ENCODE measurements around the gene GNB1. TPM values are rescaled to one million over a fixed set of nuclear protein-coding genes. Genes with fewer than 3 reads are reported as not detected.

The GNB1 gene
- total RNA-seq, 1 experiment from 2014 or later, result 137 TPM

DNA sequence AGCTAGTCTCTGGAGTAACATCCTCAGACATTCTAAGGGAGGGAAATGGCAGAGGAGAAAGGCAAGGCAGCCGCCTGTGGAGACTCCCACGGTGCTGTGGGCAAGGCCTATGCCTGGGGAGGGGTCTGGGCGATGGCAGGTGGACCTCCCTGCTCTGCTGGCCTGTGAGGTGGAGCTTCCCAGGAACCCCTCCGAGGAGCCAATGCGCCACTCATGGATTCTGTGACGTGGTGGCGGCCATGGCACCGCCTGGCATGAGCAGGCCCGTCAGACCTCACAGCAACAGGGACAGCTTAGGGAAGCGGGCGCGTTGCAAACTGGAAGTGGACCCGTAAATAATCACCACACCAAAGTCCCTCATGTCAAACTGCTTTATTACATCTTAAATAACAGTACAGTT is 106.0 kb downstream of the GNB1 start:
- no peak for DNase-seq (ENCODE audit: low read depth)

GRCh38 chr1:1783320-1783719 is 107.6 kb downstream of the GNB1 start:
- no peak for DNase-seq (ENCODE audit: low read depth)

- DNase-seq (ENCODE audit: low read depth), result peak; percentile 47
Observed at GRCh38 chr1:1782399-1783221, 108.3 kb downstream of the GNB1 start.

GRCh38 chr1:1781526-1781903 is 109.4 kb downstream of the GNB1 start:
- no peak for DNase-seq (ENCODE audit: low read depth)

GRCh38 chr1:1780598-1781525 is 110.0 kb downstream of the GNB1 start:
- DNase-seq (ENCODE audit: low read depth), result peak; percentile 41

DNA sequence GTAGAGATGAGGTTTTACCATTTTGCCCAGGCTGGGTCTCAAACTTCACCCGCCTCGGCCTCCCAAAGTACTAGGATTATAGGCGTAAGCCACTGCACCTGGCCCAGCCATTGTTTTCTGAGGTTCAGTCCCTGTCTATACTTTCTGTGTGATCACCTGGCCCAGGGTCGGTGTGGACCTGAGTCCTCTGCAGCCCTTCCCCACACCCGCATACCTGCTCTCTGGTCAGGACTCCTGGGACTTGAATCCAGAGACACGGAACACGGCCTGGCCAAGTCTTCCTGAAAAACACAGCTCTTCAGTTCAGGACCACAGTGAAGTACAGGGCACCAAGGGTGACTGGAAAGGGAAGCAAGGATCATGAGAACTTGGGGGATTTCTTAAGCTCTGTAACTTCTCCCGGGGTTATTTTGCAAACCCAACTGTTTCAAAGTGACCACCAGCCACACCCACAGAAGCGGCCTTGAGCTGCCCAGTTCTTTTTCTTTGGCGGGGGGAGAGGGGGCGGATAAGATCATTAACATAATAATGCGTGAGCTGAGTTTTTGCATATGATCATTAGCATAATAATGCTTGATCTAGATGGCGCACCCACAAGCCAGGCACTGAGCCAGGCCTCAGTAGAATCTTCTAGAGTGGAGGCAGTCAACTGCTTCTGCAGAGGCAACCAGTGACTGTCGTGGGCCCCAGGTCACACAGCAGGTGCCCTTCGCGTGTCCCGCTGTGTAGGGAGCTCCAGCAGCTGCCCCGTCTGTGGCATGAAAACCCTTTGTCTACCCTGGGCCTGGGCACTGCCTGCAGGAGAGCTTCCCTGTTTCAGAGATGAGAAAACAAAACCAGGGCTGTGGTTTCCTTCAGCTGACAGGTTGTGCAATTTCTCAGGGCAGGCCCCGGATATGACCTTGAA is 110.9 kb downstream of the GNB1 start:
- DNase-seq (ENCODE audit: low read depth), result peak; percentile 81

- no peak for DNase-seq (ENCODE audit: low read depth)
Observed at GRCh38 chr1:1779320-1779675, 111.6 kb downstream of the GNB1 start.

DNA sequence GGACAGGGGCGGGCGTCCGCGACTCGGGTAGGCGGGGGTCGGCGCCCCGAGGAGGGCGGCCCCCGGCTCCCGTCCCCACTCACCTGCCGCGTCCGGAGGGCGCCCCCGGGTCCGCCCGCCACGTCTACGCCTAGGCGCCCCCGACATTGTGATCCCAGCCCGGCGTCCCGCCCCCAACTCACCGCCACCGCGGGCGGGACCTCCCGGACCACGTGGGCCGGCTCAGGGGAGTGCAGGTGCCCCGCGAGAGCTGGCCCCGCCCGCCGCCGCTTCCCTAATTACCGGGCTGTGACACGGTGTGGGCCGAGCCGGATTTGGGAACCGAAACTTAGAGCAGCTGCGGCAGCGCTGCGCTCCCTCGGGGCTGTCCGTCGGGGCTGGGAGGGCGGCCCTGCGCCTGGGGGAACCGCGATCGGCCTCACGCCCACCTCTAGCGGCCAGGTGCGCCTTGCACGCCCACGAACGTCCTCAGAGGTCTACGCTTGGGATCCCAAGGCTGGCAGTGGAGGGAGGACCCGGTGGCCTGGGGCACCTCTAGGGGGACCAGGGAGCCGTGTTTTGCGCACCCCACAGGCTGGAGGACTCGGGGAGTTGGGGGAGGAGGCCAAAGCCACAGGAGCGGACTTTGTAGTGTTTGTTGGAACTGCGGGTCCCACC is 112.1 kb downstream of the GNB1 start:
- peak; percentile 75 for DNase-seq (ENCODE audit: low read depth)

- peak; percentile 56 for DNase-seq (ENCODE audit: low read depth)
Observed at GRCh38 chr1:1777950-1778662, 112.8 kb downstream of the GNB1 start, which contains the start of gene NADK. Gene NADK, minus strand, starts transcription at chr1:1778470. Its CDS starts 13,064 bp downstream, at chr1:1765406.

GRCh38 chr1:1777583-1777899 is 113.3 kb downstream of the GNB1 start:
- peak; percentile 44 for DNase-seq (ENCODE audit: low read depth)

- no peak for DNase-seq (ENCODE audit: low read depth)
Observed at GRCh38 chr1:1776672-1777582, 114.0 kb downstream of the GNB1 start.

DNA sequence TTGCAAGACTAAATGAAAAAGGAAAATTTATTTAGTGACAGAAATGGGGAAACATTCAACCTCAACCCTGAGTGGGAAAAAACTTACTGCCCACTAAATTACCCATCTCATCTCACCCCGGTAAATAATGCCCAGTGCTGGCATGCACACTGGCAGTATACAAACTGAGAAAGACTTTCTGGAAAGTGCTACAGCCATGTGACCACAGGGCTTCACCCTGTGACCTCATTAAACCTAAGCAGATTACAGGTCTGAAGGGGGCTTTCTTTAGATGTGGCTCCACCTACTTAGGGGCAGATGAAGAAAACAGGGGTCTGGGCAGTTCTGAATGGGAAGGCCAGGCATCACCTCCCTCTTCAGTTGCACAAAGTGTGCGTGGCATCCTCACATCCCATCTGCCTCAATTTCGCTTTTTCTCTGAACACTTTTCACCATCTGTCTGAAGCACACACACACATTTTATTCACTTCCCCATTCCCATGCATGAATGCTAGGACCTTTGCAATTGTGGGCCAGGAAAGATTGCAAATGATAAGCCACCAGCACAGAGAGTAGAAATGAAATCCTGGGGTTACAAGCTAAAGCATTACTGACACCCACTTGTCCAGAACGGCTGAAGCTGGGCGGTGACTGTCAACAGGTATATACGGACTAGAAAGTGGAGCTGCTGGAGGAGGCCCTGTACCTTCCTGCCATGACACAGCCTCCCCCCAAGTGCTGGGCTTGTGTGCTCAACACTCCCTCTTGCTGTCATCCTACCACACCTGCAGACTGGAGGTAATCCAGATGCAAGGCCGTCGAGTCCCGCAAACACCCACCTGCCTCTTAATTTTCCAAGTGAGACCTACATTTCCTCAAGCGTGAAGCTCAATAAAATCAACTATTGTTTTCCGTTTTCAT is 115.3 kb downstream of the GNB1 start:
- no peak for DNase-seq (ENCODE audit: low read depth)

DNA sequence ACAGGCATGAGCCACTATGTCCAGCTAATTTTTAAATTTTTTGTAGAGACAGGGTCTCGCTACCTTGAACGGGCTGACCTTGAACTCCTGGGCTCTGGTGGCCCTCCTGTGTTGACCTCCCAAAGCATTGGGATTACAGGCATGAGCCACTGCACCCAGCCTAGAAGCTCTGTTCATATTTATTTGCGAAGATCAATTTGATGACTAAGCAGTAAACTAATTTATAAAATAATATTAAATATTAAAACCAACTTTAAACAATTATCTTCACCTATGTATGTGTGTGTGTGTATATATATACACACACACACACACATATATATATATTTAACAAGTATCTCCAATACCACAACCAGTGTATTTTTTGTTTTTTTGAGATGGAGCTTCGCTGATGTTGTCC is 117.0 kb downstream of the GNB1 start:
- DNase-seq (ENCODE audit: low read depth), result no peak

DNA sequence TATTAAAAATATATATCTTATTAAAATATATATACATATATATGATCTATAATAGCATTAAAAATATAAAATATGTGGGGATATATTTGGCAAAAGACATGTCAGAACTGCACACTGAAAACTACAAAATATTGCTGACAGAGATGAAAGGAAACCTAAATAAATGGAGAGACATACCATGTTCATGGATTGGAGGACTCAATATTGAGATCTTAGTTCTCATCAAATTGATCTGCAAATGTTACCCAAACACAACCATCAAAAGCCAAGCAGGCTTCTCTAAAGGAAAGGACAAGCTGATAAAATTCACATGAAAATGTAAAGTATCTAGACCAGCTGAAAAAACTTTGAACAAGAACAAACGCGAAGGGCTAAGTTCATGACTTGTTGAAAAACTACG is 119.8 kb downstream of the GNB1 start:
- DNase-seq (ENCODE audit: low read depth), result no peak

DNA sequence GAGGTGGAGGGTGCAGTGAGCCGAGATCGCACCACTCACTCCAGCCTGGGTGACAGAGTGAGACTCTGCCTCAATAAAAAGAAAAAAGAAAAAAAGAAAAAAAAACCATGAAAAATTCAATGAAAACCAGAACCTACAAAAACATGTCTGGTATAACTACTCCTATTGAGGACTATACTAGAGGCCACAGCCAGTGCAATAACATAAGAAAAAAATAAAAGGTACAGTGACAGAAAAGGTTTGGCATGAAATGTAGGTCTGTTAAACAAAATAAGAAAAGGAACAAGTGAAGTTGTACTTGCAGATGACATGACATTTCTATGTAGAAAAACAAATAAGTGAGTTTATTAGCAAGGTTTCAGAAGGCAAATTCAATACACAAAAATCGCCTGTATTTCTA is 120.8 kb downstream of the GNB1 start:
- DNase-seq (ENCODE audit: low read depth), result no peak

DNA sequence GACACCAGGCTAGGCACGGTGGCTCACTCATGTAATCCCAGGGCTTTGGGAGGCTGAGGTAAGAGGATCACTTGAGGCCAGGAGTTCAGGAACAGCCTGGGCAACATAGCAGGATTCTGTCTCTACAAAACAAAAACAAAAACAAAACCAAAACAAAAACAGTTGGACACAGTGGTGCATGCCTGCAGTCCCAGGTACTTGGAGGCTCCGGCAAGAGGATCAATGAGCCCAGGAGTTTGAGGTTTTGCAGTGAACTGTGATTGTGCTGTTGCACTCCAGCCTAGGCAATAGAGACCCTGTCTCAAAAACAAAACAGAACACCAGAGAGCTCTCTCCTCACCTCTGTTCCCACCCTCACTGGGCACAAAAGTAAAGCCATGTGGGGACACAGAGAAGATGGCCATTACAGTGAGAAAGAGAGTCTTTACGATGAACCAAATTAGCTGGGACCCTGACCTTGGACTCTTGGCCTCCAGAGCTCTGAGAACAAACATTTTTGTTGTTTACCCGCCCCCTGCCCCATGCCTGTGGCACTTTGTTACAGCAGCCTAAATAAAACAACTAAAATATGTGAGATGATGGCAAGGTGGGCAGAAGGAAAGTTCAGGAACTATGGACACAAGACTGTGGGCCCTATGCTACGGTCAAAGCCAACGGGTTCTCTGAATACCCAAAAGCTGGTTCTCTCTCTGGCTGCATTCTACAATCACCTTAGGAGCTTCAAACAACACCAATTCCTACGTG is 122.5 kb downstream of the GNB1 start:
- DNase-seq (ENCODE audit: low read depth), result no peak

DNA sequence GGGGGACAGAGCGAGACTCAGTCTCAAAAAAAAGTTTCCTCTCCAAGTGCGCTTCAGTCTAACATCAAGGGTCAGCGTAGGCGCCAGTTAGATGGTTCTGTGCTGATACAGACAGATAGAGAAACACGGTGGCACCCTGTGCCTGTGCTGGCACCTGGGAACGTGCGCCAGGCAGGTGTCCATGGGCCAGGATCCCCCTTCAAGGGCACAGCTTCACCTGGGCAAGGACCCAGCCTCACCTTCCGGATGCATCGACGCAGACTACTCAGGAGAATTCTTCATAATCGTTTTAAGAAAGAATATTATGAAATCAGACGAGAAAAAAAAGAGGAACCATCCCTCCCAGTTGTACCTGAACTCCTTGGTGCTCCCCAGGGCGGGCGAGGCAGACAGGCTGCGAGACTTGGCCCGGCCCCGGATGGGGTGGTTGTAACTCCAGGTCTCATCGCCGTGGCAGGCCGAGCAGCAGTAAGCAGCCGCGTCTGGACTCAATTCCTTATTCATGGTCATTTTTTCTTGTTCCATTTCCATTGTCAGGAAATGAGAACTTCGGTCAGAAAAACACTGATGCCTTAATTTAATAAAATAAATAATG is 125.9 kb downstream of the GNB1 start:
- no peak for DNase-seq (ENCODE audit: low read depth)

Data from M059J (cell line).